Caco-2 (cell line): ENCODE data around the gene PCSK5. TPM values are rescaled to one million over a fixed set of nuclear protein-coding genes. Genes with fewer than 3 reads are reported as not detected.

Experiments
- BruUV-seq: library from RNA; stranded (reverse); fragments of 400-500 nt; replicated peaks from 2 replicates; lab custom pipeline; 2021; lab: Mats Ljungman, UMichigan
- CTCF ChIA-PET: fragments of 300-600 bp; sonication (Branson Sonifier 250); formaldehyde crosslinking; loops from one replicate; lab custom pipeline; 2022; ENCODE audit warnings: antibody characterized with exemption; lab: Charles Lee
- POLR2A ChIA-PET: fragments of 300-600 bp; sonication (Branson Sonifier 250); formaldehyde crosslinking; loops from one replicate; lab custom pipeline; 2022; ENCODE audit warnings: antibody characterized with exemption; lab: Charles Lee
- DNase-seq, 2 experiments: peaks; one replicate each; pipeline versions ENCODE4 v3.0.0 to v3.0.0-alpha.2; 2020 to 2022
- H3K27me3 ChIP-seq: replicated peaks from 2 replicates; pipeline ENCODE4 v1.6.0; 2011; ENCODE audit warnings: low read length; ENCODE audit not compliant: control insufficient read depth, insufficient read depth
- H3K36me3 ChIP-seq: 2 replicates; pipeline ENCODE4 v1.5.1; 2011; ENCODE audit warnings: low read length; ENCODE audit not compliant: control insufficient read depth, insufficient read depth
- H3K4me1 ChIP-seq: fragments of 250-450 bp; sonication (Bioruptor Pico); 2 replicates; pipeline ENCODE4 v1.5.1; 2020; ENCODE audit warnings: mild to moderate bottlenecking
- H3K4me3 ChIP-seq: 2 replicates; pipeline ENCODE4 v1.5.1; 2011; ENCODE audit warnings: low read depth, mild to moderate bottlenecking, control low read depth, low read length
- H3K9me3 ChIP-seq: fragments of 250-450 bp; sonication (Bioruptor Pico); 2 replicates; pipeline ENCODE4 v1.5.1; 2020; ENCODE audit warnings: mild to moderate bottlenecking, moderate library complexity
- H3K27ac Mint-ChIP-seq: one replicate; pipeline ENCODE4 v1.8.0; 2022; ENCODE audit warnings: mixed read lengths; ENCODE audit not compliant: unreplicated experiment
- H3K27me3 Mint-ChIP-seq: one replicate; pipeline ENCODE4 v1.8.0; 2022; ENCODE audit warnings: mixed read lengths; ENCODE audit not compliant: insufficient read depth, unreplicated experiment
- H3K36me3 Mint-ChIP-seq: one replicate; pipeline ENCODE4 v1.8.0; 2022; ENCODE audit warnings: mild to moderate bottlenecking, mixed read lengths; ENCODE audit not compliant: insufficient read depth, unreplicated experiment
- H3K4me1 Mint-ChIP-seq: one replicate; pipeline ENCODE4 v1.8.0; 2022; ENCODE audit warnings: low read depth, mixed read lengths; ENCODE audit not compliant: unreplicated experiment
- H3K4me3 Mint-ChIP-seq: one replicate; pipeline ENCODE4 v1.8.0; 2022; ENCODE audit warnings: mild to moderate bottlenecking, moderate library complexity, mixed read lengths; ENCODE audit not compliant: unreplicated experiment
- H3K9me3 Mint-ChIP-seq: one replicate; pipeline ENCODE4 v1.8.0; 2022; ENCODE audit warnings: mixed read lengths; ENCODE audit not compliant: unreplicated experiment
- CTCF ChIP-seq, 2 experiments: fragments of 200-600 bp in 1 of 2; IDR thresholded peaks; 1 replicate in 1 of 2; 2 replicates in 1 of 2; pipeline versions ENCODE4 v1.5.1 to v1.8.0; 2011 to 2022; ENCODE audit warnings: antibody characterized with exemption in 1 of 2, control low read depth in 1 of 2, inconsistent platforms in 1 of 2, low read depth in 1 of 2, low read length in 1 of 2, mild to moderate bottlenecking in 1 of 2, moderate library complexity in 1 of 2; ENCODE audit not compliant: insufficient read depth in 1 of 2, severe bottlenecking in 1 of 2, unreplicated experiment in 1 of 2
- intact Hi-C: fragments of 100-400 bp; cut with micrococcal nuclease; formaldehyde crosslinking; loops from one replicate; pipeline ENCODE4 v1.10.0; 2022; ENCODE audit not compliant: unreplicated experiment
- total RNA-seq: library from RNA; stranded (reverse); gene quantifications from 2 replicates; pipeline ENCODE4 v1.2.3, GENCODE V29; 2022

PCSK5 gene
- total RNA-seq, 1 experiment from 2014 or later = 10.9 TPM

GRCh38 chr9:76192013-76192412, 301.5 kb downstream of the PCSK5 start:
- no peaks in the 10 kb centered on the region for H3K36me3 ChIP-seq
- CTCF ChIA-PET = no interaction called here
- intact Hi-C loops = no loop called here

GRCh38 chr9:76194896-76195295, 304.4 kb downstream of the PCSK5 start:
- Mint-ChIP-seq H3K36me3 (no peaks in the 10 kb centered on the region), H3K27me3 (no peaks in the 10 kb centered on the region), H3K9me3 (no peaks in the 10 kb centered on the region), H3K27ac (no peak overlapping the region), H3K4me1 (no peaks in the 10 kb centered on the region), H3K4me3 (no peak overlapping the region)
- Histone ChIP-seq H3K36me3 (no peaks in the 10 kb centered on the region), H3K27me3 (no peaks in the 10 kb centered on the region), H3K4me1 (no peaks in the 10 kb centered on the region), H3K4me3 (no peak overlapping the region), H3K9me3 (no peaks in the 10 kb centered on the region)
- CTCF ChIA-PET = no interaction called here
- BruUV-seq = no TSS peak
- no peak for DNase-seq
- POLR2A ChIA-PET = no interaction called here
- intact Hi-C loops = no loop called here
- no peak for TF ChIP-seq CTCF (IDR thresholded peaks at IDR 0.05; ENCODE audit: insufficient read depth in 1 of 2, low read depth in 1 of 2, low read length in 1 of 2, severe bottlenecking in 1 of 2, unreplicated experiment in 1 of 2)

More at GRCh38 chr9:76192013-76192412, 301.5 kb downstream of the PCSK5 start:
- Histone ChIP-seq H3K4me1 (no peaks in the 10 kb centered on the region), H3K27me3 (no peaks in the 10 kb centered on the region), H3K9me3 (no peaks in the 10 kb centered on the region), H3K4me3 (no peak overlapping the region)
- POLR2A ChIA-PET = no interaction called here
- no peaks in the 10 kb centered on the region for H3K36me3 Mint-ChIP-seq
- TF ChIP-seq CTCF (IDR thresholded peaks at IDR 0.05; ENCODE audit: insufficient read depth in 1 of 2, low read depth in 1 of 2, low read length in 1 of 2, severe bottlenecking in 1 of 2, unreplicated experiment in 1 of 2) = no peak
- no peak overlapping the region for H3K27ac Mint-ChIP-seq
- no peaks in the 10 kb centered on the region for H3K4me1 Mint-ChIP-seq
- DNase-seq = no peak
- no TSS peak for BruUV-seq
- no peaks in the 10 kb centered on the region for H3K27me3 Mint-ChIP-seq
- no peaks in the 10 kb centered on the region for H3K9me3 Mint-ChIP-seq
- no peak overlapping the region for H3K4me3 Mint-ChIP-seq

GRCh38 chr9:76198336-76198735, 307.9 kb downstream of the PCSK5 start:
- H3K4me1 Mint-ChIP-seq = no peaks in the 10 kb centered on the region
- H3K9me3 Mint-ChIP-seq = no peaks in the 10 kb centered on the region
- H3K27me3 Mint-ChIP-seq = no peaks in the 10 kb centered on the region
- DNase-seq = no peak
- no peaks in the 10 kb centered on the region for H3K4me1 ChIP-seq
- no peak overlapping the region for H3K4me3 Mint-ChIP-seq
- H3K4me3 ChIP-seq = no peak overlapping the region
- TF ChIP-seq CTCF (IDR thresholded peaks at IDR 0.05; ENCODE audit: insufficient read depth in 1 of 2, low read depth in 1 of 2, low read length in 1 of 2, severe bottlenecking in 1 of 2, unreplicated experiment in 1 of 2) = no peak
- BruUV-seq = no TSS peak
- POLR2A ChIA-PET = no interaction called here
- no peak overlapping the region for H3K27ac Mint-ChIP-seq
- intact Hi-C loops = no loop called here
- no peaks in the 10 kb centered on the region for H3K9me3 ChIP-seq
- CTCF ChIA-PET = no interaction called here
- no peaks in the 10 kb centered on the region for H3K36me3 ChIP-seq
- H3K36me3 Mint-ChIP-seq = no peaks in the 10 kb centered on the region
- H3K27me3 ChIP-seq = no peaks in the 10 kb centered on the region
